NCI-H1930 (cell line): Measurements from ENCODE around the gene BTBD18.
"Not testable (repeated sequence)": the region's sequence is repeated elsewhere in the genome, so short reads cannot be mapped to it uniquely, and the experiment has no call there.

Experiments
- DNase-seq, 2 experiments: peaks; one replicate each; lab custom pipeline; 2025; lab: John Stamatoyannopoulos, UW

Gene BTBD18

GRCh38 chr11:57728829-57729228, 22.8 kb downstream of the BTBD18 start:
- no peak for DNase-seq

- DNase-seq: no peak
Measured at GRCh38 chr11:57727185-57727584, 24.4 kb downstream of the BTBD18 start.

GRCh38 chr11:57716726-57717125, 34.9 kb downstream of the BTBD18 start:
- DNase-seq: not testable (repeated sequence)

GRCh38 chr11:57713835-57714234, 37.8 kb downstream of the BTBD18 start:
- DNase-seq: no peak

- peak; percentile 98 for DNase-seq
Measured at GRCh38 chr11:57712256-57713150, 39.1 kb downstream of the BTBD18 start, which contains the start of gene TMX2. TMX2 (plus strand) TSS chr11:57712593; CDS start chr11:57712619, 26 bp downstream.

GRCh38 chr11:57711414-57712255, 40.0 kb downstream of the BTBD18 start, which contains the start of gene MED19:
MED19 (minus strand) TSS chr11:57712215; CDS start chr11:57712179, 36 bp downstream.
- peak; percentile 93 to 95 for DNase-seq

GRCh38 chr11:57709802-57710367, 41.7 kb downstream of the BTBD18 start:
- DNase-seq: no peak

GRCh38 chr11:57705432-57705831, 46.2 kb downstream of the BTBD18 start:
- DNase-seq: not testable (repeated sequence)

- no peak for DNase-seq
Measured at GRCh38 chr11:57704932-57705331, 46.7 kb downstream of the BTBD18 start.

- no peak for DNase-seq
Measured at GRCh38 chr11:57703341-57703740, 48.3 kb downstream of the BTBD18 start.

GRCh38 chr11:57700425-57700824, 51.2 kb downstream of the BTBD18 start:
- DNase-seq: no peak

- no peak for DNase-seq
Measured at GRCh38 chr11:57699813-57700212, 51.8 kb downstream of the BTBD18 start.

- no peak for DNase-seq
Measured at GRCh38 chr11:57698843-57699365, 52.7 kb downstream of the BTBD18 start.
